ENCODE measurements around the gene CALR. TPM values are rescaled to one million over a fixed set of nuclear protein-coding genes. Genes with fewer than 3 reads are reported as not detected.

The CALR gene
- total RNA-seq, 1 experiment from 2014 or later: 606 TPM

- H3K79me2 ChIP-seq (ENCODE audit: low read depth): no peaks in the 10 kb centered on the region
- H3K27me3 ChIP-seq (ENCODE audit: insufficient read depth, low read depth): no peaks in the 10 kb centered on the region
- no peak within 1 kb of the TSS for H2AFZ ChIP-seq
- no peak for DNase-seq
- H3K36me3 ChIP-seq (ENCODE audit: low read depth): no peaks in the 10 kb centered on the region
- no peaks in the 10 kb centered on the region for H4K20me1 ChIP-seq (ENCODE audit: insufficient read depth)
- H3K9me3 ChIP-seq (ENCODE audit: insufficient read depth, low read depth): no peaks in the 10 kb centered on the region
- intact Hi-C loops (cut with micrococcal nuclease; ENCODE audit: unreplicated experiment): no loop called here
- H3K27ac ChIP-seq: no peak within 1 kb of the TSS
- BruUV-seq (replicated peaks): no TSS peak
- H3K9me2 ChIP-seq (ENCODE audit: insufficient read depth): no peaks in the 10 kb centered on the region
- CTCF ChIA-PET: no interaction called here
- H3K4me3 ChIP-seq: no peak within 1 kb of the TSS
- POLR2A ChIA-PET (ENCODE audit: unreplicated experiment): no interaction called here
- peaks cover 12% of the 10 kb centered on the region; the same call in 1 of the 2 replicates for H3F3A ChIP-seq (ENCODE audit: insufficient read depth, low read depth)
- no peak for TF ChIP-seq EZH2 (IDR thresholded peaks at IDR 0.05; ENCODE audit: low read depth)
- no peak for TF ChIP-seq CTCF (conservative IDR thresholded peaks at IDR 0.05)
- no peaks in the 10 kb centered on the region; the same call in 1 of the 2 replicates for H3K4me1 ChIP-seq (replicated peaks; ENCODE audit: insufficient read depth)
- H3K4me2 ChIP-seq: no peak within 1 kb of the TSS
Measured at GRCh38 chr19:12969292-12969988, 31.0 kb downstream of the CALR start, which contains the start of gene DAND5. Gene DAND5, plus strand, starts transcription at chr19:12969576. Its CDS starts 85 bp downstream, at chr19:12969661.

- Histone ChIP-seq H2AFZ (no peak overlapping the region), H3K4me1 (replicated peaks; ENCODE audit: insufficient read depth) (no peaks in the 10 kb centered on the region; the same call in 1 of the 2 replicates), H3K79me2 (ENCODE audit: low read depth) (no peaks in the 10 kb centered on the region), H4K20me1 (ENCODE audit: insufficient read depth) (no peaks in the 10 kb centered on the region), H3K9me3 (ENCODE audit: insufficient read depth, low read depth) (no peaks in the 10 kb centered on the region), H3K27me3 (ENCODE audit: insufficient read depth, low read depth) (no peaks in the 10 kb centered on the region), H3F3A (ENCODE audit: insufficient read depth, low read depth) (peaks cover 5% of the 10 kb centered on the region; the same call in 1 of the 2 replicates), H3K27ac (no peak overlapping the region), H3K4me2 (no peak overlapping the region), H3K9me2 (ENCODE audit: insufficient read depth) (no peaks in the 10 kb centered on the region), H3K36me3 (ENCODE audit: low read depth) (no peaks in the 10 kb centered on the region), H3K4me3 (no peak overlapping the region)
- ChIA-PET CTCF (no interaction called here), POLR2A (ENCODE audit: unreplicated experiment) (no interaction called here)
- no TSS peak for BruUV-seq (replicated peaks)
- intact Hi-C loops (cut with micrococcal nuclease; ENCODE audit: unreplicated experiment): no loop called here
- DNase-seq: no peak
- TF ChIP-seq EZH2 (IDR thresholded peaks at IDR 0.05; ENCODE audit: low read depth): no peak
- no peak for TF ChIP-seq CTCF (conservative IDR thresholded peaks at IDR 0.05)
Measured at GRCh38 chr19:12970070-12970820, 31.8 kb downstream of the CALR start.

GRCh38 chr19:12973236-12973635 lies 34.8 kb downstream of the CALR start:
- DNase-seq: no peak
- TF ChIP-seq CTCF (conservative IDR thresholded peaks at IDR 0.05) (no peak), EZH2 (IDR thresholded peaks at IDR 0.05; ENCODE audit: low read depth) (no peak)
- Histone ChIP-seq H4K20me1 (ENCODE audit: insufficient read depth) (no peaks in the 10 kb centered on the region), H3K27me3 (ENCODE audit: insufficient read depth, low read depth) (no peaks in the 10 kb centered on the region), H3K27ac (no peak overlapping the region), H3F3A (ENCODE audit: insufficient read depth, low read depth) (peaks cover 5% of the 10 kb centered on the region; the same call in 1 of the 2 replicates), H2AFZ (no peak overlapping the region), H3K4me1 (replicated peaks; ENCODE audit: insufficient read depth) (no peaks in the 10 kb centered on the region), H3K79me2 (ENCODE audit: low read depth) (no peaks in the 10 kb centered on the region), H3K9me2 (ENCODE audit: insufficient read depth) (no peaks in the 10 kb centered on the region), H3K9me3 (ENCODE audit: insufficient read depth, low read depth) (no peaks in the 10 kb centered on the region), H3K36me3 (ENCODE audit: low read depth) (no peaks in the 10 kb centered on the region), H3K4me2 (no peak overlapping the region), H3K4me3 (no peak overlapping the region)
- POLR2A ChIA-PET (ENCODE audit: unreplicated experiment): no interaction called here
- intact Hi-C loops (cut with micrococcal nuclease; ENCODE audit: unreplicated experiment): no loop called here
- no TSS peak for BruUV-seq (replicated peaks)
- CTCF ChIA-PET: interaction anchor here (0.6 kb wide), 1 partner anchor 277 kb away, joined by 5 read pairs; the partner anchor contains the start of gene FBXW9

Measured in PC-9 (cell line).